Uterus (tissue), 2 donors: Measurements from ENCODE around the gene SLC25A47.

ENCODE experiments used
- CTCF ChIP-seq, 4 experiments: fragments of 200-600 bp in 2 of 4; fragments of 450-650 bp in 2 of 4; sonication (generic) in 2 of 4; IDR thresholded peaks; one replicate each; pipeline ENCODE4 v1.5.1; 2016 to 2019; ENCODE audit warnings: antibody characterized with exemption in 4 of 4, mild to moderate bottlenecking in 2 of 4, moderate library complexity in 1 of 4
- POLR2A ChIP-seq, 2 donors: fragments of 450-650 bp; IDR thresholded peaks; one replicate each; pipeline ENCODE4 v1.6.1; 2016; ENCODE audit warnings: antibody characterized with exemption in 2 of 2, mild to moderate bottlenecking in 1 of 2, moderate library complexity in 1 of 2

DNA sequence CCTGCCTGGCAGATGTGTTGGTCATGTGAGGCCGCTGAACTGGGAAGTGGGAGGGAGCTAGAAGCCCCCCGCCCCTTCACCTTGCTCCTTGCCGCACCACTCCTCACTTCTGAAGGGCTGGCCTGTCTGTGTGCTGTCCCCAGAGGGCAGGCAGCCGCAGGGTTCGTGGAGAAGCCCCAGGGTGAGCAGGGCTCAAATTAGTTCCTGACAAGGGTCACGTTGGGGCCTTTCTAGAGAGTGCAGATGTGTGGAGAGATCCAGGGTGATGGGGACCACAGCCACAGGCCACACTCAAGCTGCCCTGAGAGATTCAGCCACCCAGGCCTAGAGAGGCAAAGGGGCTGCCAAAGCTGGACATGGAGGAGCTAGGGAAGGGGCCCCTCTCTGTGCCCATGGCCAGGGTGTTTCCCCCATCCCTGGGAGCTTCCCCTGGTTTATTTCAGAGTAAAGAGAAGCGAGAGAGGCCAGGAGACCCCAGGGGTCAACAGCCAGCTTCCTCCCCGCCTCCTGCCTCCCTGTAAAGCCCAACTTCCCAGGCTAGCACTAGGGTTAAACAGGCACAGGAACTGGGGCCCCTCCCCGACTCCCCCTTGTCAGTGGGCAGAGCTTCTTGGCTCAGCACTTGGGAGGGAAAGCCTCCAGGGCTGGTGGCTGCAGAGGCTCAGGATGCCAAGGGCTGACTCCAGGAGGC lies 33.1 kb upstream of the SLC25A47 start:
- no peak for TF ChIP-seq CTCF (IDR thresholded peaks at IDR 0.05)
- no peak for TF ChIP-seq POLR2A (IDR thresholded peaks at IDR 0.05)
